Activated B cell treated with CpG ODN at 0.5 μM for 24 hours (primary cell): ENCODE data around the gene STYXL1. TPM values are rescaled to one million over a fixed set of nuclear protein-coding genes. Genes with fewer than 3 reads are reported as not detected.
"Not testable (repeated sequence)": the region's sequence is repeated elsewhere in the genome, so short reads cannot be mapped to it uniquely, and the experiment has no call there.

Experiments used
- ATAC-seq: fragments of 200-7000 bp; cut with Tn5 transposase; one replicate; pipeline ENCODE4 v1.10.0; 2021; ENCODE audit warnings: low read depth, mild to moderate bottlenecking, moderate library complexity
- CTCF ChIA-PET: fragments of 350-600 bp; sonication (Branson Sonifier 250); formaldehyde crosslinking; loops from one replicate; lab custom pipeline; 2021; ENCODE audit warnings: antibody characterized with exemption; lab: Charles Lee
- POLR2A ChIA-PET: fragments of 350-600 bp; sonication (Branson Sonifier 250); formaldehyde crosslinking; loops from one replicate; lab custom pipeline; 2021; ENCODE audit warnings: antibody characterized with exemption; lab: Charles Lee
- DNase-seq: peaks from one replicate; pipeline ENCODE4 v3.0.0; 2022
- H3K27ac Mint-ChIP-seq: one replicate; pipeline ENCODE4 v1.8.0; 2020; ENCODE audit warnings: mixed read lengths
- H3K27me3 Mint-ChIP-seq: one replicate; pipeline ENCODE4 v1.8.0; 2021; ENCODE audit warnings: mixed read lengths
- H3K36me3 Mint-ChIP-seq: one replicate; pipeline ENCODE4 v1.8.0; 2021; ENCODE audit warnings: low read depth, mixed read lengths
- H3K4me1 Mint-ChIP-seq: one replicate; pipeline ENCODE4 v1.8.0; 2021; ENCODE audit warnings: mixed read lengths
- H3K4me3 Mint-ChIP-seq: one replicate; pipeline ENCODE4 v1.8.0; 2020; ENCODE audit warnings: mild to moderate bottlenecking, mixed read lengths
- H3K9me3 Mint-ChIP-seq: one replicate; pipeline ENCODE4 v1.8.0; 2020; ENCODE audit warnings: mixed read lengths
- CTCF ChIP-seq: fragments of 200-600 bp; IDR thresholded peaks from one replicate; pipeline ENCODE4 v1.8.0; 2022; ENCODE audit warnings: antibody characterized with exemption, mild to moderate bottlenecking
- intact Hi-C: fragments of 100-400 bp; cut with micrococcal nuclease; formaldehyde crosslinking; loops from one replicate; pipeline ENCODE4 v1.15.1; 2024
- total RNA-seq: library from RNA; stranded (reverse); gene quantifications from 2 replicates; pipeline ENCODE4 v1.2.3, GENCODE V29; 2022

The STYXL1 gene
- total RNA-seq, 1 donor from 2014 or later: 23.1 TPM

GRCh38 chr7:76057813-76058145 is 10.0 kb upstream of the STYXL1 start:
- Mint-ChIP-seq H3K9me3 (no peaks in the 10 kb centered on the region), H3K36me3 (peaks cover 77% of the 10 kb centered on the region), H3K4me3 (no peak overlapping the region), H3K4me1 (peaks cover 5% of the 10 kb centered on the region), H3K27me3 (no peaks in the 10 kb centered on the region), H3K27ac (no peak overlapping the region)
- ChIA-PET POLR2A (no interaction called here), CTCF (no interaction called here)
- intact Hi-C loops: no loop called here
- no peak for TF ChIP-seq CTCF
- no peak for ATAC-seq
- no peak for DNase-seq

GRCh38 chr7:76057103-76057812 is 9.5 kb upstream of the STYXL1 start:
- Mint-ChIP-seq H3K9me3 (no peaks in the 10 kb centered on the region), H3K27me3 (no peaks in the 10 kb centered on the region), H3K27ac (no peak overlapping the region), H3K4me1 (peaks cover 5% of the 10 kb centered on the region), H3K4me3 (no peak overlapping the region), H3K36me3 (peaks cover 74% of the 10 kb centered on the region)
- ATAC-seq (no peak), DNase-seq (no peak)
- CTCF ChIA-PET: no interaction called here
- intact Hi-C loops: no loop called here
- no peak for TF ChIP-seq CTCF
- POLR2A ChIA-PET: no interaction called here

GRCh38 chr7:76056241-76056640 is 8.4 kb upstream of the STYXL1 start:
- Mint-ChIP-seq H3K9me3 (no peaks in the 10 kb centered on the region), H3K4me3 (no peak overlapping the region), H3K27me3 (no peaks in the 10 kb centered on the region), H3K4me1 (peaks cover 10% of the 10 kb centered on the region), H3K27ac (no peak overlapping the region), H3K36me3 (peaks cover 70% of the 10 kb centered on the region)
- CTCF ChIA-PET: no interaction called here
- TF ChIP-seq CTCF: no peak
- ATAC-seq (no peak), DNase-seq (no peak)
- POLR2A ChIA-PET: no interaction called here
- intact Hi-C loops: no loop called here

- CTCF ChIA-PET: no interaction called here
- no peak for TF ChIP-seq CTCF
These were observed 6.6 kb upstream of the STYXL1 start for GRCh38 chr7:76054123-76055120.

GRCh38 chr7:76053461-76053860 is 5.7 kb upstream of the STYXL1 start:
- no peaks in the 10 kb centered on the region for H3K9me3 Mint-ChIP-seq
- H3K36me3 Mint-ChIP-seq: peaks cover 56% of the 10 kb centered on the region
- peaks cover 25% of the 10 kb centered on the region for H3K4me1 Mint-ChIP-seq
- no peak for TF ChIP-seq CTCF
- POLR2A ChIA-PET: interaction anchor here (0.6 kb wide), 1 partner anchor 1593 kb away, joined by 7 read pairs; no protein-coding TSS in a partner anchor
- no peak overlapping the region for H3K4me3 Mint-ChIP-seq
- ATAC-seq (no peak), DNase-seq (no peak)
- no peaks in the 10 kb centered on the region for H3K27me3 Mint-ChIP-seq
- no peak overlapping the region for H3K27ac Mint-ChIP-seq
- CTCF ChIA-PET: no interaction called here
- intact Hi-C loops: no loop called here

More at GRCh38 chr7:76054123-76055120, 6.6 kb upstream of the STYXL1 start:
- H3K4me3 Mint-ChIP-seq: no peak overlapping the region
- no peak for ATAC-seq
- H3K36me3 Mint-ChIP-seq: peaks cover 62% of the 10 kb centered on the region
- H3K27ac Mint-ChIP-seq: no peak overlapping the region
- H3K27me3 Mint-ChIP-seq: no peaks in the 10 kb centered on the region
- intact Hi-C loops: no loop called here
- no peak for DNase-seq
- POLR2A ChIA-PET: interaction anchor here (0.6 kb wide), 2 partner anchors 487 to 1592 kb away, joined by 3 to 7 read pairs; no protein-coding TSS in a partner anchor
- H3K9me3 Mint-ChIP-seq: no peaks in the 10 kb centered on the region
- peaks cover 16% of the 10 kb centered on the region for H3K4me1 Mint-ChIP-seq

- H3K4me3 Mint-ChIP-seq, DNase-seq, H3K27me3 Mint-ChIP-seq, H3K9me3 Mint-ChIP-seq, CTCF ChIA-PET, H3K27ac Mint-ChIP-seq, ATAC-seq, intact Hi-C loops: not testable (repeated sequence)
- POLR2A ChIA-PET: interaction anchor here (0.6 kb wide), 1 partner anchor 53 kb away, joined by 4 read pairs; no protein-coding TSS in a partner anchor
- peaks cover 52% of the 10 kb centered on the region for H3K36me3 Mint-ChIP-seq
- H3K4me1 Mint-ChIP-seq: peaks cover 28% of the 10 kb centered on the region
These were observed 4.9 kb upstream of the STYXL1 start for GRCh38 chr7:76052681-76053080.
